HG03159 (cell line): Measurements from ENCODE around the gene PVR.
"Not testable (repeated sequence)": the region's sequence is repeated elsewhere in the genome, so short reads cannot be mapped to it uniquely, and the experiment has no call there.

Experiments
- ATAC-seq: cut with Tn5 transposase; IDR thresholded peaks from one replicate; pipeline ENCODE4 v1.9.1; 2021; ENCODE audit warnings: mild to moderate bottlenecking, moderate library complexity; ENCODE audit not compliant: unreplicated experiment

PVR gene

GRCh38 chr19:44698492-44699201 lies 54.9 kb downstream of the PVR start, which contains the start of gene CEACAM16:
Gene CEACAM16, plus strand, starts transcription at chr19:44699151. Its CDS starts 2,306 bp downstream, at chr19:44701457.
- ATAC-seq: no peak

GRCh38 chr19:44700547-44700946 lies 56.8 kb downstream of the PVR start:
- no peak for ATAC-seq

DNA sequence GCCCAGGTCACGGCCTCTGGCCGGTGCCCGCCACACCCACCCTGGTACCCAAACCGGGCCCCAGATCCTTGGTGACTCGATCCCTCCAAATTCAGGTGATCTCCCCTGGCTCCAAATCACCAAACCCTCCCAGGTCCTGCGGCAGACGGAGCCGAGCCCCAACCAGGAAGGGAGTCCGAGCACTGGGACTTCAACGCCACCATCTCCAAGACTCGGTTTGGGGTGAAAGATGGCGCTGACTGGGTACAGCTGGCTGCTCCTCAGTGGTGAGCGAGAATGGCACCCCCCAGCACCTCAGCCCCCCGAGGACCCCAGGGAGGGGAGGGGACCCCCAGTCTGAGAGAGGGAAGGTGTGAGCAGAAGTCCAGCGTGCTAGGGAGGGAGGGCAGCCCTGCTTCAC lies 57.5 kb downstream of the PVR start:
- ATAC-seq: no peak

DNA sequence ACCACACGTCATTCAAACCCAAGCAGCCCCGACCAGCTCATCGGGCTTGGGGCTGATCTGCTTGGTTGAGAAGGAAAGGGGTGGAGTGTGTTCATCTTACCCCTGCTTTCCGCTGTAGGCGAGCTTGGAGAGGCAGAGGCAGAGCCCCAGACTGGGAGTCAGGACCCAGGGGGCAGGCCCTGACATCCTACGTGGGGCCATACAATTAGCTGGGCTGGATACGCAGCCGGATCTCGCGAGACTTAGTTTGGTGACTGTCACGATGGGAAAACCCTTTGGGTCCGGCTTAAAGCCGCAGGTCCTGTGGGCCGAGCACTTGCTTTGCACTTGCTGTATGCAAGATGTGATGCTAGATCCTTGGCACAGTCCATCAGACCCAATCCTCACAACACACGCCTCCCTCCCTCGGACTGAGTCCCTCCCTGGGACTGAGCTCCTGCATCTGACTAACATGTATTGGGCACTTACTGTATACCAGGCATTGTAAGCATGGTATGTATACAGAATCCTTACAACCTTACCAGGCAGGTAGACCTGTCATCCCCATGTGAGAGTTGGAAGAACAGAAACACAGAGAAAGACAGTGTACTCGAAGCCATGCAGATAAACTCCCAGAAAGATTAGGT lies 59.0 kb downstream of the PVR start:
- no peak for ATAC-seq

GRCh38 chr19:44703336-44704078 lies 59.8 kb downstream of the PVR start:
- no peak for ATAC-seq

DNA sequence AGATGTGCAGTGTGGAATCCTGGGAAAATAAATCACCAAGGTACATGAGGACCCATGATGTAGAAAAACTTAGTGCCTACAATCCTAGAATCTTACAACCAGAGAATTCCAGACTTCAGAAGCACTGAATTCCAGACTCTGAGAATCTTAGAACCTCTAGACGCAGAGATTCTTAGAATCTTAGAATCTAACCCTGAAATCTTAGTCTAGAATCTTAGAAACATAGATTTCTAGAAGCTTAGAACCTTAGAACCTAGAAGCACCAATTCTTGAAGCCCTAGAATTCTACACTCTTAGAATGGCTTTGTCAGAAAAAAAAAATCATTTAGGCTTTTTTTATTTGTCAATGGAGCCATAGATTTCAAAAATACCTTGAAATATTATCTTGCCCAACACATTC lies 61.3 kb downstream of the PVR start:
- ATAC-seq: no peak

GRCh38 chr19:44705502-44706010 lies 61.8 kb downstream of the PVR start:
- ATAC-seq: no peak

DNA sequence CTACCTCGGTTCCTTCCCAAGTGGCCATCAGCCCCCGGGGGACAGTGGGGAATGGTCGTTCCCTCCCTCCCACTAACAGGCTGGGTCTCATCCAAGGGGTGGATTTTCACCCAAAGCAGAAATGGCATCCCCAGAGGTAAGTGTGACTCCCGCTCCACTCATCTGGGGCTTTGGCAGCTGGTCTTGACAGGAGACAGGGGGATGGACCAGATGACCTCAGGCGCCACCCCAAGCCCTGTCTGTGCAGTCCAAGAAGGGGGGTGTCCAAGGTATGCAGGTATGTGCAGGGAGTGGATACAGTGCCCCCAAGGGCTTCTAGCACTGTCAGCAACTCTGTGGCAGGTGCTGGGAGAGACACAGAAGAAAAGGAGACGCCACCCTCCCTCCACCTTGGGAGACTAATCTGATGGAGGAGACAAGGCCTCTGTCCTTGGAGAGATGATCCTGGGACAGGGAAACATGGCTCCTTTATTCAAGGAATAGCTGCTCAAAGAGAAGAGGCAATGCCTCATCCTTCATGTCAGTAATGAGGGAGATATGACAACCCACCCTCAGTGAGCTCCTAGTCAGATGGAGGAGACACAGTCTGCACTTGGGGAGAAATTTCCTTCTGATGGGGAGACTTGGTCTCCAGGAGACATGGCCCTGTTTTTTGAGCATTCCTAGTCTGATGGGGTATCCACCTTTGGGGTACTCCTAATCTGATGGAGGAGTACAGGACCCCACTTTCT lies 63.0 kb downstream of the PVR start:
- no peak for ATAC-seq

DNA sequence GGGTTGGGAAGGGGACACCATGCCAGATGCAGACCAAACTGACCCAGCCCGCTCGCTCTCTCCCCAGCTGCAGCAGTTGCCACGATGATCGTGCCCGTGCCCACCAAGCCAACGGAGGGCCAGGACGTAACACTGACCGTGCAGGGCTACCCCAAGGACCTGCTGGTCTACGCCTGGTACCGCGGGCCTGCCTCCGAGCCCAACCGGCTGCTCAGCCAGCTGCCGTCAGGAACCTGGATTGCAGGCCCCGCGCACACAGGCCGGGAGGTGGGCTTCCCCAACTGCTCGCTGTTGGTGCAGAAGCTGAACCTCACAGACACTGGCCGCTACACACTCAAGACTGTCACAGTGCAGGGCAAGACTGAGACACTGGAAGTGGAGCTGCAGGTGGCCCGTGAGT lies 64.1 kb downstream of the PVR start:
- ATAC-seq: no peak

DNA sequence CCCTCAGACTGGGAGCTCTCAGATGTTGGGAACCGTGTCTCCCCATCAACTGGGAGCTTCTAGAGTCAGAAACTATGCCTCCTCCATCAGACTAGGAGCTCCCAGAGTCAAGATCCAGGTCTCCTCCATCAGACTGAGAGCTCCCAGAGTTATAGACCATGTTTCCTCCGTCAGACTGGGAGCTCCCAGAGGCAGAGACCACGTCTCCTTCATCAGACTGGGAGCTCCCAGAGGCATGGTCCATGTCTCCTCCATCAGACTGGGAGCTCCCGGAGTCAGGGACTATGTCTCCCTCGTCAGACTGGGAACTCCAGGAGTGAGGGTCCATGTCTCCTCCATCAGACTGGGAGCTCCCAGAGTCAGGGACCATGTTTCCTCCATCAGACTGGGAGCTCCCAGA lies 65.2 kb downstream of the PVR start:
- no peak for ATAC-seq

- not testable (repeated sequence) for ATAC-seq
Measured at GRCh38 chr19:44709434-44710266, 65.9 kb downstream of the PVR start.

- no peak for ATAC-seq
Measured at GRCh38 chr19:44710483-44710882, 66.8 kb downstream of the PVR start.

DNA sequence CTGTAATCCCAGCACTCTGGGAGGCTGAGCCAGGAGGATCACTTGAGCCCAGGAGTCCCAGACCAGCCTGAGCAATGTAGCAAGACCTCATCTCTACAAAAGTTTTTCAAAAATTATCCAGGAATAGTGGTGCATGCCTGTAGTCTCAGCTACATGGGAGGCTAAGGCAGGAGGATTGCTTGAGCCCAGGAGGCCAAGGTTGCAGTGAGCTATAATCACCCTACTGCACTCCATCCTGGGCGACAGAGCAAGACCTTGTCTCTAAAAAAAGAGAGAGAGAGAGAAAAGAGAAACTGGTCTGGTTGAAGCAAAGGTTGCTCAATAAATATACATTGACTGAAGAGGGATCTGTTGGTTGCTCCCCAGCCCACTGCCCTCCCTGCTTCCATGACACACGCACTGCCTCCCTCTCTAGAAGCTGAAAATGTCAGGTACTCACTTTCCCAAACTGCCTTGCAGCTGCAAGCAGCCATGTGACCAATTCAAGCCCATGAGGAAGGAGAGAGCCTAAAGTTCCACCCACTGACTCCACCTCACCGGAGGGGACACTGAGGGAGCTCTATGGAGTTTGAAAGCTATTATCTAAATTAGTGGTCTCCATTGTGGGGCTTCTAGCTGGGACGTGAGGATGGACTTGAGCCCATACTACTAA lies 69.3 kb downstream of the PVR start:
- no peak for ATAC-seq
